ENCODE data around the gene SIVA1.

SIVA1 gene

DNA sequence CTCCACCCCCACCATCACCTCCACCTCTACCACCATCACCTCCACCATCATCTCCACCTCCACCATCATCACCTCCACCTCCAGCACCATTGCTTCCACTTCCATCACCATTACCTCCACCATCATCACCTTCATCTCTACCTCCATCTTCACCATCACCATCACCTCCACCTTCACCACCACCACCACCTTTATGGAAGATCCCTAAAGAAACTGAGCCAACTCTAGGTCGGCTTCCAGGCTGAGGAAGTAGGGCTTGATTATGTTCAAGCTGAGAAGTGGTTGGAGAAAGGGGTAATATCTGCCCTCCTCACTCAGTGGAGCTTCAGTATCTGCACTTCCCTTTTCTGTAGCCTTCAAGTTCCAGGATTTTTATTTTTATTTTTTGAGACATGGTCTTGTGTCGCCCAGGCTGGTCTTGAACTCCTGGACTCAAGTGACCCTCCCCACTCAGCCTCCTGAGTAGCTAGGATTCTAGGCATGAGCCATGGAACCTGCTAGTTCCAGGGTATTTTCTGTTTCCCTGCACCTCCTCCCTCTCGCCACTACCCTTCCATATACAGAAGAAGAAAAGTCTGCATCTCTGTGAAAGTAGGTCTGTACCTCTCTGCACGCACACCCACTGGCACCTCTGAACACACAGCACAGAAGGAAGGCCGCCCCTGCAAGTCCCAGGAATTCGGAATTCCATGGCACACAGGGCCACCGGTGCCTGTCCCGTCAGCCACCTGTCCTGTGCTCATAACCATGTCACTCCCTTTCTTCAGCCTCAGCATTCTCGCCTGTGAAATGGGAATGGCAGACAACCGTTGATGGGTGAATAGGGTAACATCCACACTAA lies 53.9 kb downstream of the SIVA1 start:
- DNase-seq (ENCODE audit: low read depth) = no peak
- Histone ChIP-seq H3K9me3 (ENCODE audit: control insufficient read depth, low read length) (no peaks in the 10 kb centered on the region), H3K4me1 (ENCODE audit: control insufficient read depth, insufficient read depth, low read length) (peaks cover 12% of the 10 kb centered on the region), H3K9ac (ENCODE audit: low read length) (no peak overlapping the region), H3K4me3 (ENCODE audit: low read length) (no peak overlapping the region), H3K27me3 (replicated peaks; ENCODE audit: control insufficient read depth, insufficient read depth, low read length) (no peaks in the 10 kb centered on the region), H3K36me3 (ENCODE audit: control insufficient read depth, insufficient read depth, low read length, severe bottlenecking) (no peaks in the 10 kb centered on the region)

DNA sequence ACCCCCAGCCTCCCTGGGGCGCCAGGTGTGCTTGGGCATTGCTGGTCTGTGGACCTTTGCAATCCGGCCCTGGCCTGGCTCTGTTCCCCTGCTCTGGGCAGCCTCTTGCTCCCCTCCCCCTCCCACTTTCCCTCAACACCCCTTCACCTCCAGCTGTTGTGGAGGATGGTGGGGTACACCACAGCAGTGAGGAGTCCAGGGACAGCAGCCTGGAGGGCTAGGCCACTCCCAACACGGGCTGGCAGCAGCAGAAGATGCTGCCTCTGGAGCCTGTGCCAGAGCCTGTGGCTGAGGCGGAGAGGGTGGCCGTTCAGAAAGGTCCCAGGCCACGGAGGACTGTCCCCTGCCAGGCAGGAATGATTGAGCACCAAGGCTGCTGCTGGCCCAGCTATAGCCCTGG lies 55.5 kb downstream of the SIVA1 start:
- H3K4me1 ChIP-seq (ENCODE audit: control insufficient read depth, insufficient read depth, low read length) = peaks cover 12% of the 10 kb centered on the region
- no peak for DNase-seq (ENCODE audit: low read depth)
- H3K36me3 ChIP-seq (ENCODE audit: control insufficient read depth, insufficient read depth, low read length, severe bottlenecking) = no peaks in the 10 kb centered on the region
- H3K4me3 ChIP-seq (ENCODE audit: low read length) = no peak overlapping the region
- H3K9ac ChIP-seq (ENCODE audit: low read length) = no peak overlapping the region
- H3K9me3 ChIP-seq (ENCODE audit: control insufficient read depth, low read length) = no peaks in the 10 kb centered on the region
- H3K27me3 ChIP-seq (replicated peaks; ENCODE audit: control insufficient read depth, insufficient read depth, low read length) = no peaks in the 10 kb centered on the region
